Neural progenitor cell (in vitro differentiated cells): ENCODE data around the gene LENG9. TPM values are rescaled to one million over a fixed set of nuclear protein-coding genes. Genes with fewer than 3 reads are reported as not detected.

ENCODE experiments used
- DNase-seq: peaks from one replicate; pipeline ENCODE4 v3.0.0-alpha.2; 2016; ENCODE audit warnings: low spot score
- H2AFZ ChIP-seq: fragments of 200-600 bp; sonication (generic); replicated peaks from 2 replicates; pipeline ENCODE4 v1.6.1; 2016; ENCODE audit warnings: antibody characterized with exemption
- H3F3A ChIP-seq: fragments of 200-600 bp; sonication (generic); 2 replicates; pipeline ENCODE4 v1.6.1; 2016; ENCODE audit warnings: antibody characterized with exemption, low read depth
- H3K27ac ChIP-seq: fragments of 200-600 bp; sonication (generic); 2 replicates; pipeline ENCODE4 v1.5.1; 2016; ENCODE audit warnings: mild to moderate bottlenecking
- H3K27me3 ChIP-seq: fragments of 200-600 bp; sonication (generic); 2 replicates; pipeline ENCODE4 v1.6.1; 2016; ENCODE audit warnings: mild to moderate bottlenecking, moderate library complexity
- H3K36me3 ChIP-seq: fragments of 200-600 bp; sonication (generic); 2 replicates; pipeline ENCODE4 v1.5.1; 2016
- H3K4me1 ChIP-seq: fragments of 200-600 bp; sonication (generic); 2 replicates; pipeline ENCODE4 v1.6.1; 2016; ENCODE audit warnings: mixed run types
- H3K4me2 ChIP-seq: fragments of 200-600 bp; sonication (generic); 2 replicates; pipeline ENCODE4 v1.6.1; 2016
- H3K4me3 ChIP-seq: fragments of 200-600 bp; sonication (generic); 2 replicates; pipeline ENCODE4 v1.5.1; 2016
- H3K79me2 ChIP-seq: fragments of 200-600 bp; sonication (generic); 2 replicates; pipeline ENCODE4 v1.6.1; 2016; ENCODE audit warnings: low read depth
- H3K9ac ChIP-seq: fragments of 200-600 bp; sonication (generic); 2 replicates; pipeline ENCODE4 v1.6.1; 2016
- H3K9me3 ChIP-seq: fragments of 200-600 bp; sonication (generic); 2 replicates; pipeline ENCODE4 v1.5.1; 2016; ENCODE audit warnings: low read depth
- H4K20me1 ChIP-seq: fragments of 200-600 bp; sonication (generic); 2 replicates; pipeline ENCODE4 v1.6.1; 2016; ENCODE audit warnings: low read depth
- H3K27ac Mint-ChIP-seq: 3 replicates; pipeline ENCODE4 v1.8.0; 2021; ENCODE audit warnings: mixed read lengths
- H3K27me3 Mint-ChIP-seq: 2 replicates; pipeline ENCODE4 v1.8.0; 2022; ENCODE audit warnings: low read depth, mild to moderate bottlenecking, inconsistent platforms, moderate library complexity, mixed read lengths; ENCODE audit not compliant: insufficient read depth
- H3K36me3 Mint-ChIP-seq: 3 replicates; pipeline ENCODE4 v1.8.0; 2021; ENCODE audit warnings: mixed read lengths
- H3K4me1 Mint-ChIP-seq: 3 replicates; pipeline ENCODE4 v1.8.0; 2021; ENCODE audit warnings: mixed read lengths
- H3K4me3 Mint-ChIP-seq: 3 replicates; pipeline ENCODE4 v1.8.0; 2021; ENCODE audit warnings: mild to moderate bottlenecking, moderate library complexity, mixed read lengths
- H3K9me3 Mint-ChIP-seq: 3 replicates; pipeline ENCODE4 v1.8.0; 2020; ENCODE audit warnings: mixed read lengths
- CTCF ChIP-seq: fragments of 200-600 bp; sonication (generic); IDR thresholded peaks from 2 replicates; pipeline ENCODE4 v1.5.1; 2017; ENCODE audit warnings: antibody characterized with exemption, mild to moderate bottlenecking
- EZH2 ChIP-seq: fragments of 200-600 bp; sonication (generic); IDR thresholded peaks from 2 replicates; pipeline ENCODE4 v1.6.1; 2017; ENCODE audit warnings: antibody characterized with exemption, mild to moderate bottlenecking, moderate library complexity
- EZH2phosphoT487 ChIP-seq: fragments of 200-600 bp; sonication (generic); IDR thresholded peaks from 2 replicates; pipeline ENCODE4 v1.6.1; 2017; ENCODE audit warnings: antibody characterized with exemption
- total RNA-seq: library from RNA; depleted of rRNA; stranded (reverse); fragments of >200 nt; gene quantifications from 2 replicates; pipeline ENCODE4 v1.2.3, GENCODE V29; 2015; ENCODE audit warnings: low replicate concordance

LENG9 gene
- total RNA-seq, 1 donor from 2014 or later = 0.79 TPM

- Histone ChIP-seq H2AFZ (no peak overlapping the region), H4K20me1 (peaks cover 47% of the 10 kb centered on the region), H3K4me1 (peaks cover 19% of the 10 kb centered on the region), H3K4me3 (no peak overlapping the region), H3K79me2 (peaks cover 4% of the 10 kb centered on the region), H3K27me3 (no peaks in the 10 kb centered on the region), H3K9ac (no peak overlapping the region), H3K9me3 (no peaks in the 10 kb centered on the region), H3F3A (peaks cover 23% of the 10 kb centered on the region), H3K4me2 (no peak overlapping the region), H3K36me3 (no peaks in the 10 kb centered on the region), H3K27ac (no peak overlapping the region)
- peaks cover 41% of the 10 kb centered on the region for H3K4me1 Mint-ChIP-seq
- H3K36me3 Mint-ChIP-seq = peaks cover 13% of the 10 kb centered on the region
- H3K27me3 Mint-ChIP-seq = peaks cover 8% of the 10 kb centered on the region
- peak overlapping the region; percentile 57 for H3K27ac Mint-ChIP-seq
- no peaks in the 10 kb centered on the region for H3K9me3 Mint-ChIP-seq
- peak overlapping the region; percentile 62 for H3K4me3 Mint-ChIP-seq
- TF ChIP-seq EZH2phosphoT487 (no peak), EZH2 (no peak), CTCF (peak; percentile 74)
- DNase-seq = peak; percentile 81
Observed at GRCh38 chr19:54439174-54439851, 24.3 kb downstream of the LENG9 start.

- H3K4me2 ChIP-seq = peak overlapping the region; percentile 50
- no peaks in the 10 kb centered on the region for H3K9me3 Mint-ChIP-seq
- peaks cover 16% of the 10 kb centered on the region for H3K27me3 Mint-ChIP-seq
- no peak overlapping the region for H2AFZ ChIP-seq
- no peaks in the 10 kb centered on the region for H3K9me3 ChIP-seq
- H3K4me1 Mint-ChIP-seq = peaks cover 50% of the 10 kb centered on the region
- H3K27me3 ChIP-seq = no peaks in the 10 kb centered on the region
- peaks cover 70% of the 10 kb centered on the region for H4K20me1 ChIP-seq
- no peak overlapping the region for H3K4me3 ChIP-seq
- peaks cover 12% of the 10 kb centered on the region for H3K36me3 Mint-ChIP-seq
- no peak for DNase-seq
- H3K36me3 ChIP-seq = no peaks in the 10 kb centered on the region
- peaks cover 4% of the 10 kb centered on the region for H3K79me2 ChIP-seq
- peaks cover 28% of the 10 kb centered on the region for H3F3A ChIP-seq
- TF ChIP-seq CTCF (no peak), EZH2 (no peak), EZH2phosphoT487 (no peak)
- peaks cover 19% of the 10 kb centered on the region for H3K4me1 ChIP-seq
- no peak overlapping the region for H3K9ac ChIP-seq
- H3K27ac ChIP-seq = no peak overlapping the region
- H3K27ac Mint-ChIP-seq = peak overlapping the region; percentile 69
- H3K4me3 Mint-ChIP-seq = peak overlapping the region; percentile 73
Observed at GRCh38 chr19:54436628-54437252, 26.8 kb downstream of the LENG9 start.

- H3K36me3 Mint-ChIP-seq = peaks cover 14% of the 10 kb centered on the region
- Histone ChIP-seq H3F3A (peaks cover 30% of the 10 kb centered on the region), H3K36me3 (no peaks in the 10 kb centered on the region), H3K79me2 (peaks cover 4% of the 10 kb centered on the region), H3K27me3 (no peaks in the 10 kb centered on the region), H3K9me3 (no peaks in the 10 kb centered on the region), H3K9ac (no peak overlapping the region), H2AFZ (no peak overlapping the region), H3K4me1 (peaks cover 19% of the 10 kb centered on the region), H3K4me3 (no peak overlapping the region), H3K27ac (peak overlapping the region; percentile 43), H3K4me2 (peak overlapping the region; percentile 50), H4K20me1 (peaks cover 76% of the 10 kb centered on the region)
- DNase-seq = peak; percentile 60
- peaks cover 55% of the 10 kb centered on the region for H3K4me1 Mint-ChIP-seq
- peak overlapping the region; percentile 69 for H3K27ac Mint-ChIP-seq
- TF ChIP-seq EZH2phosphoT487 (no peak), EZH2 (no peak), CTCF (no peak)
- H3K9me3 Mint-ChIP-seq = no peaks in the 10 kb centered on the region
- H3K4me3 Mint-ChIP-seq = peak overlapping the region; percentile 73
- H3K27me3 Mint-ChIP-seq = peaks cover 16% of the 10 kb centered on the region
Observed at GRCh38 chr19:54436031-54436523, 27.5 kb downstream of the LENG9 start.
